ENCODE measurements around the gene IDH3A.

DNA sequence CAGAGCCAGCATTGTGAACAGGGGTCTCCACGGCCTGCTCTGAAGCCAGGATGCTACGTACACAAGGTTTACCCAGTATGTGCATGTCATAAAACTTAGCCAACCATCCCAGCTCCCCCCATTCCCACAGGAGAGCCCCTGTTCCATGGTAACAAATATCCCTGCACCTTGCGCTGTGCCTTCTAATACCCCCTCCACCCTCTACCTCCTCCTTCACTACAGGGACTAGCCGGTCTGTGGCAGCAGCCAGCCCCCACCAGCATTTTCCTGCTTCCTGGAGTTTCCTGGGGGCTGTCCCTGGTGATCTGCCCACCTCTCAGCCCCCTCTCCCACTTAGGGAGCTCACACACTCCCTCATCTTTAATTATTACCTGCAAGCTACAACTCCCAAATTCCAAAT, 64.8 kb downstream of the IDH3A start:
- TF ChIP-seq, protein P1, sequence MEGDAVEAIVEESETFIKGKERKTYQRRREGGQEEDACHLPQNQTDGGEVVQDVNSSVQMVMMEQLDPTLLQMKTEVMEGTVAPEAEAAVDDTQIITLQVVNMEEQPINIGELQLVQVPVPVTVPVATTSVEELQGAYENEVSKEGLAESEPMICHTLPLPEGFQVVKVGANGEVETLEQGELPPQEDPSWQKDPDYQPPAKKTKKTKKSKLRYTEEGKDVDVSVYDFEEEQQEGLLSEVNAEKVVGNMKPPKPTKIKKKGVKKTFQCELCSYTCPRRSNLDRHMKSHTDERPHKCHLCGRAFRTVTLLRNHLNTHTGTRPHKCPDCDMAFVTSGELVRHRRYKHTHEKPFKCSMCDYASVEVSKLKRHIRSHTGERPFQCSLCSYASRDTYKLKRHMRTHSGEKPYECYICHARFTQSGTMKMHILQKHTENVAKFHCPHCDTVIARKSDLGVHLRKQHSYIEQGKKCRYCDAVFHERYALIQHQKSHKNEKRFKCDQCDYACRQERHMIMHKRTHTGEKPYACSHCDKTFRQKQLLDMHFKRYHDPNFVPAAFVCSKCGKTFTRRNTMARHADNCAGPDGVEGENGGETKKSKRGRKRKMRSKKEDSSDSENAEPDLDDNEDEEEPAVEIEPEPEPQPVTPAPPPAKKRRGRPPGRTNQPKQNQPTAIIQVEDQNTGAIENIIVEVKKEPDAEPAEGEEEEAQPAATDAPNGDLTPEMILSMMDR (conservative IDR thresholded peaks at IDR 0.05; ENCODE audit: low read length), result no peak
- no peak for TF ChIP-seq EZH2phosphoT487 (IDR thresholded peaks at IDR 0.05; ENCODE audit: borderline replicate concordance)

Measured in Loucy (cell line).